DND-41 (cell line): ENCODE measurements around the gene MBTD1.

Experiments
- ATAC-seq: fragments of 200-7000 bp; cut with Tn5 transposase; 3 replicates; pipeline ENCODE4 v1.9.1; 2021; ENCODE audit warnings: low read depth; ENCODE audit not compliant: insufficient read depth
- DNase-seq: peaks from one replicate; pipeline ENCODE4 v3.0.0-alpha.2; 2020
- H2AFZ ChIP-seq: 2 replicates; pipeline ENCODE4 v1.6.0; 2012; ENCODE audit warnings: low read depth, low read length
- H3K27ac ChIP-seq: 2 replicates; pipeline ENCODE4 v1.5.1; 2012; ENCODE audit warnings: low read length, inconsistent platforms
- H3K27me3 ChIP-seq: fragments of 200-600 bp; sonication (generic); 2 replicates; pipeline ENCODE4 v1.6.0; 2012; ENCODE audit warnings: low read length, mild to moderate bottlenecking, inconsistent platforms; ENCODE audit not compliant: insufficient read depth, poor library complexity
- H3K36me3 ChIP-seq: 2 replicates; pipeline ENCODE4 v1.5.1; 2012; ENCODE audit warnings: low read length, inconsistent platforms; ENCODE audit not compliant: insufficient read depth
- H3K4me1 ChIP-seq: 2 replicates; pipeline ENCODE4 v1.5.1; 2012; ENCODE audit warnings: mild to moderate bottlenecking, low read length; ENCODE audit not compliant: insufficient read depth
- H3K4me2 ChIP-seq: 2 replicates; pipeline ENCODE4 v1.6.0; 2012; ENCODE audit warnings: mild to moderate bottlenecking, moderate library complexity, low read length, inconsistent platforms; ENCODE audit not compliant: insufficient read depth
- H3K4me3 ChIP-seq, 2 experiments: fragments of 200-600 bp in 1 of 2; shearing (Covaris generic) in 1 of 2; 2 replicates each; pipeline ENCODE4 v1.5.1; 2012 to 2016; ENCODE audit warnings: inconsistent platforms in 2 of 2, low read length in 2 of 2, mild to moderate bottlenecking in 2 of 2, low read depth in 1 of 2, moderate library complexity in 1 of 2
- H3K79me2 ChIP-seq: 2 replicates; pipeline ENCODE4 v1.6.0; 2012; ENCODE audit warnings: low read length, inconsistent platforms; ENCODE audit not compliant: insufficient read depth
- H3K9ac ChIP-seq: 2 replicates; pipeline ENCODE4 v1.6.0; 2012; ENCODE audit warnings: low read depth, mild to moderate bottlenecking, inconsistent platforms, low read length, moderate library complexity
- H3K9me3 ChIP-seq: 2 replicates; pipeline ENCODE4 v1.5.1; 2012; ENCODE audit warnings: low read length, moderate library complexity, mild to moderate bottlenecking, inconsistent platforms; ENCODE audit not compliant: insufficient read depth, severe bottlenecking
- H4K20me1 ChIP-seq: 2 replicates; pipeline ENCODE4 v1.6.0; 2012; ENCODE audit warnings: low read length; ENCODE audit not compliant: insufficient read depth
- EZH2 ChIP-seq: IDR thresholded peaks from 3 replicates; pipeline ENCODE4 v1.6.1; 2012; ENCODE audit warnings: borderline replicate concordance, low read depth, mild to moderate bottlenecking, moderate library complexity, low read length, inconsistent platforms; ENCODE audit not compliant: severe bottlenecking
- TF ChIP-seq, protein P1 (sequence below): IDR thresholded peaks from 2 replicates; pipeline ENCODE4 v1.5.1; 2012; ENCODE audit warnings: borderline replicate concordance, low read length, moderate library complexity, mild to moderate bottlenecking; ENCODE audit not compliant: poor library complexity, severe bottlenecking; ENCODE audit errors: extremely low read depth

Gene MBTD1

DNA sequence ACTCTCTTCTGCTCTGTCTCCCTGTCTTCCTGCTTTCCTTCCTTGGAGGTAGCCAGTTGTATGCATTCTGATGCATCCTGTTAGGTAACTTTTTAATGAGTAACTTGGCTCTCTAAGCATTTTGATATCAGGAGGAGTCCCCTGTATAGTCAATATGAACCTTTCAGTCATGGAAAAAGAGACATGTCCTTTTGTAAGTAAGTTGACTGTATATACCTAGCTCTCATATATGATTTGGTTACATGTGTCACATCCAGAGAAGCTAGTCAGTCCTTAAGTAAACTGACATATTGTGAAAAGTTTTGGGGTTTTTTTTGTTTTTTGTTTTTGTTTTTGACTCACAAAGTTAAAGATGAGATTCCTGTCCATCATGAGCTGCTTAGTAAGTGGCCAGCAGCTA, 19.3 kb upstream of the MBTD1 start:
- no peak for DNase-seq
- TF ChIP-seq, protein P1, sequence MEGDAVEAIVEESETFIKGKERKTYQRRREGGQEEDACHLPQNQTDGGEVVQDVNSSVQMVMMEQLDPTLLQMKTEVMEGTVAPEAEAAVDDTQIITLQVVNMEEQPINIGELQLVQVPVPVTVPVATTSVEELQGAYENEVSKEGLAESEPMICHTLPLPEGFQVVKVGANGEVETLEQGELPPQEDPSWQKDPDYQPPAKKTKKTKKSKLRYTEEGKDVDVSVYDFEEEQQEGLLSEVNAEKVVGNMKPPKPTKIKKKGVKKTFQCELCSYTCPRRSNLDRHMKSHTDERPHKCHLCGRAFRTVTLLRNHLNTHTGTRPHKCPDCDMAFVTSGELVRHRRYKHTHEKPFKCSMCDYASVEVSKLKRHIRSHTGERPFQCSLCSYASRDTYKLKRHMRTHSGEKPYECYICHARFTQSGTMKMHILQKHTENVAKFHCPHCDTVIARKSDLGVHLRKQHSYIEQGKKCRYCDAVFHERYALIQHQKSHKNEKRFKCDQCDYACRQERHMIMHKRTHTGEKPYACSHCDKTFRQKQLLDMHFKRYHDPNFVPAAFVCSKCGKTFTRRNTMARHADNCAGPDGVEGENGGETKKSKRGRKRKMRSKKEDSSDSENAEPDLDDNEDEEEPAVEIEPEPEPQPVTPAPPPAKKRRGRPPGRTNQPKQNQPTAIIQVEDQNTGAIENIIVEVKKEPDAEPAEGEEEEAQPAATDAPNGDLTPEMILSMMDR: no peak
- TF ChIP-seq EZH2: no peak
- H3K9me3 ChIP-seq: no peaks in the 10 kb centered on the region
- H3K4me2 ChIP-seq: no peak overlapping the region
- no peaks in the 10 kb centered on the region for H3K79me2 ChIP-seq
- no peak for ATAC-seq
- peaks cover 1% of the 10 kb centered on the region; the same call in 1 of the 2 replicates for H4K20me1 ChIP-seq
- no peak overlapping the region for H3K27ac ChIP-seq
- no peaks in the 10 kb centered on the region for H3K27me3 ChIP-seq
- H3K9ac ChIP-seq: no peak overlapping the region
- H3K36me3 ChIP-seq: peaks cover 92% of the 10 kb centered on the region
- no peak overlapping the region for H2AFZ ChIP-seq
- no peak overlapping the region for H3K4me3 ChIP-seq
- no peaks in the 10 kb centered on the region for H3K4me1 ChIP-seq

DNA sequence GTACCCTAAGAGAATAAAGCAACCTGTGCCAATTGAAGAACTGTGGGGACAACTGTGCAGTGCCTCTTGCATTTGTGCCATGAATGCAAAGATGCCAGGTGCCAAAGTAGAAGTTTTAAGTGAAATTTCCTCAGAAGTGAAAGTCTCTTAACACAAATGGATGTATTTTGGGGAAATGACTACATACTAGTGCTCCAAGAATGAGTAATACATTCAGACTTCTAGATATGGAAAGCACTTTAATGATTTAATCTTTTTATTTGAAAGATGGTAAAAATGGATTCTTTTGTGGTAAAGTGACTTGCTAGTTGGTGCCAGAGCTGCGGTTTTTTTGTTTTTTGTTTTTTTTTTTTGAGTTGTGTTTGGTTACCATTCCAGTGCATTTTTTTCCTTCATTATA, 15.5 kb upstream of the MBTD1 start:
- no peak overlapping the region for H3K4me3 ChIP-seq
- no peak overlapping the region for H3K9ac ChIP-seq
- H3K79me2 ChIP-seq: peaks cover 21% of the 10 kb centered on the region
- H3K36me3 ChIP-seq: peaks cover 95% of the 10 kb centered on the region
- no peak overlapping the region for H3K27ac ChIP-seq
- no peak for TF ChIP-seq EZH2
- TF ChIP-seq, protein P1: no peak
- no peak overlapping the region for H2AFZ ChIP-seq
- no peaks in the 10 kb centered on the region for H3K9me3 ChIP-seq
- ATAC-seq (no peak), DNase-seq (no peak)
- no peak overlapping the region for H3K4me2 ChIP-seq
- H4K20me1 ChIP-seq: peaks cover 16% of the 10 kb centered on the region
- H3K4me1 ChIP-seq: no peaks in the 10 kb centered on the region
- H3K27me3 ChIP-seq: no peaks in the 10 kb centered on the region

DNA sequence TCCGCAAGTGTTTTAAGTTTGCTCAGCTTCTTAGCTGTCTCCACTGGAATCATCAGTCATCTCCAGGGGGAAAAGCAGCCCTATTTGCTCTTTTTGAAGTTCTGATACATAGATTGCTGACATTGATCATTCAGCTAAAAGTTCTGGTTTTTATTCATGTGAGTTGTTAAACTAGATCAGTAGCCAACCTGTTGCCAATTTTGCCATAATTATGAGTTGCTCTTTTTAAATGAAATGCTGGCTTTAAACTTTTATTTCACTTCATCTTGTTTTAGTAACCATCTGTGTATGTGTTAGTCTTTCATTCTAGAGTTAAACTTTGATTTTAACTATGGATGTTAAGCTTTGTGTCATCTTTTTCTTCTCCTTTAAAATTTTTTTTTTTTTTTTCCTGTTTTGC, 13.0 kb upstream of the MBTD1 start:
- Histone ChIP-seq H2AFZ (no peak overlapping the region), H4K20me1 (peaks cover 26% of the 10 kb centered on the region), H3K27ac (no peak overlapping the region), H3K36me3 (peaks cover 92% of the 10 kb centered on the region), H3K79me2 (peaks cover 42% of the 10 kb centered on the region), H3K4me1 (no peaks in the 10 kb centered on the region), H3K4me2 (no peak overlapping the region), H3K4me3 (no peak overlapping the region), H3K27me3 (no peaks in the 10 kb centered on the region), H3K9ac (no peak overlapping the region), H3K9me3 (no peaks in the 10 kb centered on the region)
- TF ChIP-seq, protein P1: no peak
- no peak for TF ChIP-seq EZH2
- DNase-seq (no peak), ATAC-seq (no peak)

DNA sequence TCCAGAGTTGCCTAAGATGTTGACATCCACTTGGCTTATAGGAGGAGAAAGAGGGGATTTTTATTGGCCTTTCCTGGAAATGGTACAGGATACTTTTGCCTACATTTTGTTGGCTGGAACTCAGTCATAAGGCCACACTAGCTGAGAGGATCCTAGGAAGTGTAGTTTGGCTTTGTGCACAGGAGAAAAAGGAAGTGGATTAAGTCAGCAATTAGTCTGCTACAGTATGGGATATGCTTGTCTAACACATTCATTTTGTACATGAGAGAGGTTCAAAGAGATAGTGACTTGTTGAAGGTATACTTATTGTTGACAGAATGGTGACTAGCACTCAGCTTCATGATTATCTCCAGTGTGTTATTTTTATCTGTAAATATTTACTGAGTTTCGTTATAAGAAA, 10.8 kb upstream of the MBTD1 start:
- DNase-seq (no peak), ATAC-seq (no peak)
- H3K27me3 ChIP-seq: no peaks in the 10 kb centered on the region
- H4K20me1 ChIP-seq: peaks cover 36% of the 10 kb centered on the region
- no peak overlapping the region for H3K4me2 ChIP-seq
- H3K79me2 ChIP-seq: peaks cover 62% of the 10 kb centered on the region
- TF ChIP-seq EZH2: no peak
- TF ChIP-seq, protein P1: no peak
- H3K4me1 ChIP-seq: no peaks in the 10 kb centered on the region
- H2AFZ ChIP-seq: no peak overlapping the region
- peaks cover 91% of the 10 kb centered on the region for H3K36me3 ChIP-seq
- no peak overlapping the region for H3K9ac ChIP-seq
- no peak overlapping the region for H3K4me3 ChIP-seq
- H3K9me3 ChIP-seq: no peaks in the 10 kb centered on the region
- no peak overlapping the region for H3K27ac ChIP-seq
